ENCODE measurements around the gene INHBB. TPM values are rescaled to one million over a fixed set of nuclear protein-coding genes. Genes with fewer than 3 reads are reported as not detected.

INHBB gene
- total and polyA plus RNA-seq, 2 of the 4 experiments (the other 2 are of a cell fraction) = 0.18 to 0.92 TPM

- Histone ChIP-seq H3K9me1 (ENCODE audit: insufficient read depth, low read length) (peaks cover 2% of the 10 kb centered on the region; the same call in 1 of the 2 replicates), H2BK5ac (ENCODE audit: low read depth, low read length, poor library complexity, severe bottlenecking) (no peak overlapping the region), H3K27ac (ENCODE audit: insufficient read depth, low read length) (no peak overlapping the region), H2AK5ac (ENCODE audit: low read depth, low read length) (0 out of 2 replicates have a peak overlapping the region, but pooled peaks have one; percentile 46), H3K36me3 (ENCODE audit: control insufficient read depth, insufficient read depth, low read length) (no peaks in the 10 kb centered on the region), H3K4me2 (ENCODE audit: low read depth, low read length) (no peak overlapping the region), H4K5ac (ENCODE audit: low read depth, low read length) (no peak overlapping the region), H3K14ac (replicated peaks; ENCODE audit: low read depth, low read length) (peak overlapping the region; percentile 15; the same call in 1 of the 2 replicates), H3K4ac (ENCODE audit: low read depth, low read length) (0 out of 2 replicates have a peak overlapping the region, but pooled peaks have one; percentile 2), H4K20me1 (ENCODE audit: insufficient read depth, low read length) (no peaks in the 10 kb centered on the region), H2BK15ac (ENCODE audit: low read depth, low read length) (no peak overlapping the region), H2BK120ac (ENCODE audit: low read depth, low read length) (no peak overlapping the region), H3K27me3 (ENCODE audit: control insufficient read depth, insufficient read depth, low read length) (peaks cover 42% of the 10 kb centered on the region), H3K23ac (ENCODE audit: low read depth, low read length) (no peak overlapping the region), H2BK20ac (ENCODE audit: low read depth, low read length) (peak overlapping the region; percentile 33; the same call in 1 of the 2 replicates), H3K56ac (ENCODE audit: extremely low read depth, insufficient read depth, low read length) (no peak overlapping the region), H4K8ac (ENCODE audit: low read depth in 2 of 2, low read length in 2 of 2) (no peak overlapping the region), H2AK9ac (replicated peaks; ENCODE audit: low read depth, low read length, poor library complexity) (peak overlapping the region; percentile 78), H3K4me1 (ENCODE audit: control insufficient read depth, insufficient read depth, low read length) (no peaks in the 10 kb centered on the region; the same call in 1 of the 2 replicates), H3K79me1 (ENCODE audit: low read depth in 1 of 2, low read length in 2 of 2) (no peaks in the 10 kb centered on the region), H3K9ac (ENCODE audit: low read depth, low read length) (no peak overlapping the region), H3K4me3 (ENCODE audit: insufficient read depth, low read depth, low read length) (no peak overlapping the region), H2AFZ (replicated peaks; ENCODE audit: low read length, poor library complexity) (peak overlapping the region; percentile 72), H4K91ac (ENCODE audit: insufficient read depth, low read depth, low read length) (no peak overlapping the region), H3K18ac (ENCODE audit: low read depth, low read length) (no peak overlapping the region), H3K9me3 (ENCODE audit: control insufficient read depth, insufficient read depth, low read length) (no peaks in the 10 kb centered on the region)
- BruUV-seq (replicated peaks) = no TSS peak
- in situ Hi-C loops (cut with MboI; ENCODE audit: low sequenced_read_pairs) = no loop called here
- ATAC-seq (ENCODE audit: low read depth) (no peak), DNase-seq (no peak)
- TF ChIP-seq SMC3 (IDR thresholded peaks at IDR 0.05; ENCODE audit: low read depth, low read length) (no peak), BHLHE40 (IDR thresholded peaks at IDR 0.05; ENCODE audit: low read depth, low read length) (no peak), RAD21 (IDR thresholded peaks at IDR 0.05; ENCODE audit: low read length) (no peak), CHD1 (IDR thresholded peaks at IDR 0.05; ENCODE audit: low read depth, low read length) (no peak), POLR2A (IDR thresholded peaks at IDR 0.05; ENCODE audit: low read depth, low read length) (no peak), USF2 (IDR thresholded peaks at IDR 0.05; ENCODE audit: low read depth, low read length) (no peak), FOS (IDR thresholded peaks at IDR 0.05; ENCODE audit: low read depth, low read length) (no peak), ELK1 (IDR thresholded peaks at IDR 0.05; ENCODE audit: borderline replicate concordance, low read depth, low read length) (no peak), MXI1 (IDR thresholded peaks at IDR 0.05; ENCODE audit: borderline replicate concordance, low read depth, low read length) (no peak), RCOR1 (IDR thresholded peaks at IDR 0.05; ENCODE audit: insufficient replicate concordance, low read length) (no peak), CEBPB (IDR thresholded peaks at IDR 0.05; ENCODE audit: low read depth, low read length) (no peak), CTCF (conservative IDR thresholded peaks at IDR 0.05; ENCODE audit: low read depth, low read length) (no peak), MAFK (IDR thresholded peaks at IDR 0.05; ENCODE audit: low read depth, low read length) (no peak)
- dilution Hi-C loops (cut with HindIII; ENCODE audit: low sequenced_read_pairs, unreplicated experiment) = no loop called here
- POLR2A ChIA-PET (ENCODE audit: unreplicated experiment) = interaction anchor here (0.6 kb wide), 1 partner anchor 1061 kb away, joined by 3 read pairs; no protein-coding TSS in a partner anchor
- CTCF ChIA-PET = no interaction called here
- intact Hi-C loops (cut with micrococcal nuclease) = no loop called here
- WGBS, 2 experiments (ENCODE audit: extremely low coverage in 2 of 2, insufficient read length in 1 of 2) = 88% methylated on average over 2 of the region's 3 CpGs; no CpG with 5 or more reads in 1 of the 2 experiments
Observed at GRCh38 chr2:120368086-120368485, 22.1 kb downstream of the INHBB start.

Data from IMR-90 (cell line).